HG03064 (cell line): ENCODE data around the gene ACAP2.
"Not testable (repeated sequence)": the region's sequence is repeated elsewhere in the genome, so short reads cannot be mapped to it uniquely, and the experiment has no call there.

Source experiments
- ATAC-seq: cut with Tn5 transposase; IDR thresholded peaks from one replicate; pipeline ENCODE4 v1.9.1; 2021; ENCODE audit warnings: low read depth; ENCODE audit not compliant: unreplicated experiment

The ACAP2 gene

DNA sequence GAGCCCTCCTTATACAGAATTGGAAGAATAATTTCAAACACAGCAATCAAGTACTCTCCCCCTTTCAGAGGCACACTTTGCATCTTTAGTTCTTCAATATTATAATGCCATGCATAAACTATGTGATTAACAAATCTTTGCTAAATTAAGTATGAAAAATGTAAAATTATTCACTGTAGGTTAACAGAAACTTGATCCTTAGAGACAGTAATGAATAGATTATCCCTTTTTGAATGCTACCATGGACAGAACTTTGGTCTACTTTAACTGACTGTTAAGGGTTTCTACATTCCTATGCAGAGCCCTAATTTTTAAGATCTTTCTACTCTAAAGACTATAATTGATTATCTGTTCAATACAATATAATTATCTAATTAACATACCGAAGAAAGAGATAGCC lies 146.2 kb downstream of the ACAP2 start:
- ATAC-seq = no peak

GRCh38 chr3:195291121-195291520 lies 151.7 kb downstream of the ACAP2 start:
- no peak for ATAC-seq

DNA sequence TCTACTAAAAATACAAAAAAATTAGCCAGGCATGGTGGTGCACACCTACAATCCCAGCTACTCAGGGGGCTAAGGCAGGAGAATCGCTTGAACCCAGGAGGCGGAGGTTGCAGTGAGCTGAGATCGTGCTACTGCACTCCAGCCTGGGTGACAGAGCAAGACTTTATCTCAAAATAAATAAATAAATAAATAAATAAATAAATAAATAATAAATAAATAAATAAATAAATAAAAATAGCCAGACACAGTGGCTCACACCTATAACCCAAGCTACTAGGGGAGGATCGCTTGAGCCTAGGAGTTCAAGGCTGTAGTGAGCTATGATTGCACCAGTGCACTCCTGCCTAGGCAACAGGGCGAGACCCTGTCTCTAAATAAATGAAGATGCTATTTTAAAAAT lies 152.2 kb downstream of the ACAP2 start:
- not testable (repeated sequence) for ATAC-seq

- ATAC-seq = no peak
Measured at GRCh38 chr3:195286115-195286872, 156.5 kb downstream of the ACAP2 start.

DNA sequence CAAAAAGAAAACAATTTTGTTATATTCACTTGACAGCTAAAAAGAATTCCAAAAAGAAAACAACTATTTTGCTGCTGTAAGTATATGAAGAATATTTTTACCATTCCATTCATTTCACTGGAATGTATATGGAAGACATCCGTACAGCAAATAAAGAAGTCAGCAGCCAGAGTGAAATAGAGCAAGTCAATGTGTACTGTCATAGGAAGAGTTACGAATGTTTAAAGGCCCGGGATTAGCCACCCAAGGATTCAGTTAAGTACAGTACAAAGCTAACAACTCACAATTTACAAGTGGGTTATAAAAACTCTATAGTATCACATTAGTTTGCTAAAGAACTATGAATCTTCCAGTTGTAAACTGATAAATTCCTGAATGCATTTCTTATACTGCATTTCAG lies 157.4 kb downstream of the ACAP2 start:
- ATAC-seq = no peak

DNA sequence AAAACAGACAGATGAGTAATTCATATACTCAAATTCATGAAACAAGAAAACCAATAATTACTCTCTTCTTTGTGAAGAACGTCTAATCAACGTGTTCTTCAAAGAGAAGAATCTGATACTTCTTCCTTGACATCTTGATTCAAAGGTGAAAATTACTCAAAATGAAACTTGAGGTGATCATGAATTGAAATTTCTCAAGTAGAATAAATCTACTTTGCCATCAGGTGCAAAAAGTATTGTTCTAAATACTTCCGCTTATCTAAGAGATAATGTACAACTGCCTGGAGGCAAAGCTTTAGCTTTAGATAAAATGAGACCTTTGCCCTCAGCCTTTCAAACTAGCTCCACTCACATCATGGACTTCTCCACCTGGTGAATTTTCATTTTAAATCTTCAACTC lies 158.0 kb downstream of the ACAP2 start:
- ATAC-seq = no peak

- ATAC-seq = no peak
Measured at GRCh38 chr3:195282961-195283360, 159.9 kb downstream of the ACAP2 start.

DNA sequence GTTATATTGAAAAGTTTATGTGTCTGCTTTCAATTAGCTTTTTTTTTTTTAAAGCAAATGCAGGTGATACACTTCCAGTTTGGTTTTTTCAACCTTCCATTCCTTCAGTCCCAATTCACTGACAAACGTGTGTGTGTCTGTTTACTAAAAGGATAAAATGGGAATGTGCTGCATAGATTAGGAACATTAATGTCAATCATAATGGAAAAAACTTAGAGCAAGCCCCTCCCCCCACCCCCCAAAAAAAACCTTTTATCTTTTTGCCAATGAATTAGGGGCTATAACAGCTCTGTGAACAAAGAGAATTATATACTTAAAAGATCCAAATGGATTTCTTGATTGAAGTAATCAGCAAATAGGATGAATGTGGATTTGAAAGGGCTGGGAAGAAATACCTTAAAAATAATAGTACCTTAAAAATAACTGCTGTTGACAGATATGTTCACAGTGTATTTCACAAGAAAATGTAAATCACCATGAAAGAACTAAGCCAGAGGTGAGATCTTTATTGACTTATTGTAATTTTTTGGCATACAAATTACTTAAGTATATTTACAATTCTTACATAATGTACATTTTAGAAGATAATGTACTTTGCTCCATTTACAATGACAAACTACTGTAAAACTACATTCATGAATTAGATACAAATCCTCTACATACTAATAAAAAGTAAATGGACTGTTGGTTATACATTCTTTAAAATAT lies 168.4 kb downstream of the ACAP2 start:
- no peak for ATAC-seq

DNA sequence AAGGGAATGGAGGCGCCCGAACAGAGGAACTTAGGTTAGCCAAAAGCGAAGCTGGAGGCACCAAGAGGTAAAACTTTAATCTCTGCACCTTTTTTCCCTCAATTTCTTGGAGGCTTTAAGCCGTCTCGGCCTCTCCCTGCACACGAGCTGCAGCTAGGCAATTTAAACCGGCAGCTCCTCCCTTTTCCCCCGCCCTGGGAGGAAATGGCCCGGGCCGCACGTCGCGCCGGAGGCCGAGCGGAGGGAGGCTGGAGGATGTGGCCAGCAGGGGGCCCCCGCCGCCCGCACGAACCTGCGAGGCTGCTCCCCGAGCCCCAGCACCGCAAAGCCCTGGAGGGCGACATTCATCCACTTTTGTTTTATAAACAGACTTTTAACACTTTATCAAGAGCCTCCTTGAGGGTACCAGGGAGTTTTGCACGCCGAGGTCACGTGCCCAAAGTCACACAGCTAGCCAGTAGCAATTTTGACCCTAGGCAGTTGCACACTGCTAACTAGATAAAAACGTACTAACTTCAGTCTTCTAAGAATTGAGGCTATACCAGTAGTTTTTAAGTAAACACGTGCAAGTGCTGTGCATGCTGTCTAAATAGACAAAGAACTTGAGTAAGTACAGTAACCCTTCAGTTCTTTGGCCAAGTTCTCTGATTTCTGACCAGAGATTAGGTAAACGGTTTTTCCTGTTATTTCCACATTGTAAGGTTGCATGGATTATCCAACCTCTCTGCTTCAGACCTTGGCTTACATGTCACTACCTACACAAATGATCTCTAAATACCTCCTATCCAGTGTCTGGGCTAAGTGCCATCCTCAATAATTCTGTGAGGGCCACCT lies 171.2 kb downstream of the ACAP2 start:
- peak; percentile 57 for ATAC-seq

- peak; percentile 72 for ATAC-seq
Measured at GRCh38 chr3:195270817-195271409, 171.9 kb downstream of the ACAP2 start, which contains the start of gene XXYLT1. Gene XXYLT1 (minus strand): TSS chr3:195271159. CDS start chr3:195271058, 101 bp downstream.

DNA sequence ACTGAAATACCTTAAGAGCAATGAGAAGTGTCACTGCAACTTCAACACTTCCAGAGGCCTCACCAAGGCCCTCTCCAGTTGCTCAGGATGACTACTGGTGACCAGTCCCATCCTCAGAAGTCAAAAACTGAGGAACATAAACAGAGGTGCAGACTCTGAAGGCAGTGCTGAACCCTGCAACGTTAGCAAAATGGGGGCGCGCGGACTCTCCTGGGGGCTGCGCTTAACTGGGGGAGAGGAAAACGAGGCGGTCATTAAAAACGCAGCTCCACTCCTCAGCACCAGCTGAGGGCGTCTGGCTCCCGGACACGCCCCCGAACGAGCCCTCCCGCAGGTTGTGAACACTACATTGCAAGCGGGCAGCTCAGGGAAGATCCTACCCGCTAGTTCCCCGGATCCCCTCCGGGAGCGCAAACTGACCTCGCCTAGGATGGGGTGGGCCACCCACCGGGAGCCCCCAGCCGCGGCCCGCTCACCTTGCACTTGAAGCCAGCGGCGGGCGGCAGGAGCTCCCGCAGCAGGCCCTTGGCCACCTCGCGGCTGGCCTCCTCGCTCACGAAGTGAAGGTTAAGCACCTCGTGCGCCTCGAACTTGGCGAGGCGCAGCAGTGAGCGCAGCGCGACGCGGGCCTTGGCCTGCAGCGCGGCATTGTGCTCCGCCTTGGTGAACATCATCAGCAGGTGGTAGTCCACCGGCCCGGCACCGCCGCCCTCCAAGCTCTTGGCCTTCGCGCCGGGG lies 172.6 kb downstream of the ACAP2 start:
- peak; percentile 21 for ATAC-seq

DNA sequence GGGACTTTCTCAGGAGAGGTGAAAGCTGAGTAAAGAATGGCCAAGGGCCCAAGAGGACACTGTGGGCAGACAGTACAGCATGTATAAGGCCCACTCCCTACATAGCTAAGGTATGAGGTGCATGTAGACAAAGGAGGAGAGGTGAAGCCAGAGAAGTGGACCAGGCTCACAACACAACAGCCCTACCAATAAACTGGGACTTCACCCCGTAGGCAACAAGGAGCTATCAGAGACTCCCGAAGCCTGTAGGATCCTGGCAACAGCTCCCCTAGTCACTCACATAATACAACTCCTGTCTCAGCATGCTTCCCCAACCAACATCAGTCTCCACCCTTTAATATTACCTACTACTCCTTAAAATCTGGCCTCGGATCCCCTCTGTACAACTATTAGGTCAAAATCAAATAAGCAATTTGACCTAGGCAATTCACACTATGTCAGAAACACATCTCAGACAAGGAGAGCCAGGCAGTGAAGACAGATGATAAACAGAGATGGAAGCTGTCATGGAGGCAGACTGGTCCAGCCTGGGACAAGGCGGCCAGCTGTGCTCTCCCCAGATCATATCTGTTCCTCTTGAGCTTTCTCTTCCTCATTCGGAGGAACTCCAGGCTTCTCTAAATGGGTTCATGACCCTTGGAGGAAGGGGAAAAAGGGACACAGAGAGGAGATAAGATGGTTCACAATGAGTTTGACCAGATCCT lies 173.3 kb downstream of the ACAP2 start:
- no peak for ATAC-seq

- no peak for ATAC-seq
Measured at GRCh38 chr3:195268576-195269309, 174.1 kb downstream of the ACAP2 start.

DNA sequence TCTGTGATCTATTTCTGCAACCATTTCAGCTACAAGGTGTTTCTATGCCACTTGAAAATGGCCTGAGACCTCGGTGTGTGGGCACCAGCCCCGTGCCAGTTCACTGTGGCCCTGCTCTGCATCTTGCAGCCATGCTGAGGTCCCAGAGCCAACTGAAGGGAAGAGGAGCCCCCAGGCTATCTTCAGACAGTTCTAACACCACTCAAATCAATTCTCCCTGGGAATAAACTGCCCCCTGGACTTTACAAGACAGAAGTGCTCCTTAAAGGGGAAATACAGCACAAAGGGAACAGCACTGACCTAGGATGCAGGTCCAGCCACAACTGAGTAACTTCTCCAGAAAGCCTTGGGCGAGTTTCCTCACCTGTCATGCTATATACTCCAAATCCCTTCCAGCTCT lies 175.7 kb downstream of the ACAP2 start:
- ATAC-seq = no peak

DNA sequence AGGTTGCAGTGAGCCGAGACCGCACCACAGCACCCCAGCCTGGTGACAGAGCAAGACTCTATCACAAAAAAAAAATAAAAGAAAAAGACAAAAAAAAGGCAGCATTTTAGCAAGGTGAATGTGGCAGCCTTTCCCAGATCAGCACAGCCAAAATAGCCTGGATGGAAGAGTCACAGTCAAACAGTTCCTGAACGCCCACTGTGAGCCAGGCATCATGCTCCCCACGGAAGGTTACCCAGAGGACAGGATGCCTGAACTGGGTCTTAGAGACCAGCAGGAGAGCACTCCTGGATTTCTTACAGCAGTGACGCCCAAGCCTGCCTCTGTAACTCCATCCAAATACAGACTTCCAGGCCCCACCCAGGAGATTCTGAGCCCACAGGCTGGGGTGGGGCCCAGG lies 176.4 kb downstream of the ACAP2 start:
- no peak for ATAC-seq

DNA sequence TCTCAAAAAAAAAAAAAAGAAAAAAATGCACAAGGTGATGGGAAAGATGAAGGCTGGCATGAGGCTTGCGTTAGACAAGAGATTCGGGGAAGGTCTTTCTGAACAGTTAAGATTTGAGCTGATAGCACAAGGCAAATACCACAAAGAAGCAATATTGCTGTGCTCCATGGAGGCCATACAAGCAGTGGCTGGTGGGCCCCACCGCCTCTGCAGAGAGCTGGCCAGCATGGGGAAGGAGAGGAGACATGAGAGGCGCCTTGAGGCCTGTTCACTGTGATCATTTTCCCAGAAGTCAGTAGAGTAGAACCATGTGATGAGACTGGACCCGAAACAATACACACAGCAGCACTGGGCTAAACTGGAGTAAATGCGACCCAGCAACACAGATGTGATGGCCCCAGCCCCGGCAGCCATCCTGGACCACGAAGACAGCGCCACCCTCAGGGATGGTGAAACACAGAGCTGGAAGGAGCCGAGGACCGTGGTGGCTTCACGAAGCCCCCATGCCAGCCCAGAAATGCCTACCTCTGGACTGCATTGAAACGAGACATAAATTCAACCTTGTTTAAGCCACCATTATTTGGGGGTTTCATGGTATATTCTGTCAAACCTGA lies 177.3 kb downstream of the ACAP2 start:
- no peak for ATAC-seq

GRCh38 chr3:195263925-195264600 lies 178.8 kb downstream of the ACAP2 start:
- ATAC-seq = no peak
